Ovary (tissue), 3 donors: Measurements from ENCODE around the gene PLP2.

Experiments
- CTCF ChIP-seq, 3 donors: fragments of 450-650 bp in 2 of 3; fragments of 200-600 bp in 1 of 3; IDR thresholded peaks; one replicate each; pipeline versions ENCODE4 v1.5.1 to v1.8.0; 2016 to 2022; ENCODE audit warnings: antibody characterized with exemption in 3 of 3, mild to moderate bottlenecking in 1 of 3
- EP300 ChIP-seq: sonication (generic); formaldehyde crosslinking; IDR thresholded peaks from one replicate; pipeline ENCODE4 v1.6.1; 2017; ENCODE audit warnings: antibody characterized with exemption
- POLR2A ChIP-seq: fragments of 450-650 bp; IDR thresholded peaks from one replicate; pipeline ENCODE4 v1.6.1; 2017; ENCODE audit warnings: antibody characterized with exemption, mild to moderate bottlenecking, moderate library complexity
- donor health status: DM: no; HTN: no; CAD: no.

GRCh38 chrX:49137492-49137891 is 34.2 kb upstream of the PLP2 start:
- TF ChIP-seq CTCF (IDR thresholded peaks at IDR 0.05) (no peak), POLR2A (no peak), EP300 (no peak)
